SU-DHL-6 (cell line): Measurements from ENCODE around the gene SMAP2.

Experiments
- H2AFZ ChIP-seq: fragments of 200-600 bp; sonication (generic); 2 replicates; pipeline ENCODE4 v1.6.1; 2014; ENCODE audit warnings: low read depth, mild to moderate bottlenecking, moderate library complexity, mixed read lengths, antibody characterized with exemption, low read length; ENCODE audit not compliant: severe bottlenecking
- H3F3A ChIP-seq: fragments of 200-600 bp; shearing (Covaris generic); 2 replicates; pipeline ENCODE4 v1.6.0; 2016; ENCODE audit warnings: antibody characterized with exemption, mild to moderate bottlenecking; ENCODE audit not compliant: insufficient read depth
- H3K27ac ChIP-seq: fragments of 200-600 bp; sonication (generic); 2 replicates; pipeline ENCODE4 v1.5.1; 2016; ENCODE audit warnings: low read depth, mild to moderate bottlenecking, low read length, moderate library complexity, mixed read lengths
- H3K27me3 ChIP-seq: fragments of 200-600 bp; sonication (generic), shearing (Covaris generic); 2 replicates; pipeline ENCODE4 v1.6.0; 2014; ENCODE audit warnings: mild to moderate bottlenecking, low read length
- H3K36me3 ChIP-seq: fragments of 200-600 bp; sonication (generic); 2 replicates; pipeline ENCODE4 v1.6.1; 2014; ENCODE audit warnings: mild to moderate bottlenecking, low read length, mixed read lengths
- H3K4me2 ChIP-seq: fragments of 300-600, 200-600 bp; shearing (Covaris generic), sonication (generic); 2 replicates; pipeline ENCODE4 v1.6.0; 2014; ENCODE audit warnings: low read length, low read depth, mild to moderate bottlenecking; ENCODE audit not compliant: poor library complexity, severe bottlenecking
- H3K4me3 ChIP-seq: fragments of 200-600 bp; sonication (generic); 2 replicates; pipeline ENCODE4 v1.5.1; 2014; ENCODE audit warnings: antibody characterized with exemption, low read length, mild to moderate bottlenecking, mixed read lengths; ENCODE audit not compliant: insufficient read depth, poor library complexity, severe bottlenecking
- H3K79me2 ChIP-seq: fragments of 200-600 bp; sonication (generic); 2 replicates; pipeline ENCODE4 v1.6.1; 2014; ENCODE audit warnings: mild to moderate bottlenecking, low read length, moderate library complexity; ENCODE audit not compliant: insufficient read depth
- H3K9ac ChIP-seq: fragments of 200-600 bp; sonication (generic); 2 replicates; pipeline ENCODE4 v1.7.0; 2014; ENCODE audit warnings: mild to moderate bottlenecking, low read length
- H3K9me2 ChIP-seq: fragments of 200-600 bp; sonication (generic); replicated peaks from 2 replicates; pipeline ENCODE4 v1.6.1; 2014; ENCODE audit warnings: low read length; ENCODE audit not compliant: insufficient read depth
- H3K9me3 ChIP-seq: fragments of 200-600 bp; sonication (generic); 2 replicates; pipeline ENCODE4 v1.6.1; 2014; ENCODE audit warnings: low read length, mixed read lengths; ENCODE audit not compliant: insufficient read depth
- H4K20me1 ChIP-seq: fragments of 200-600 bp; sonication (generic); 2 replicates; pipeline ENCODE4 v1.6.1; 2014; ENCODE audit warnings: low read depth, mild to moderate bottlenecking, antibody characterized with exemption, low read length, moderate library complexity, mixed read lengths
- EZH2phosphoT487 ChIP-seq: fragments of 200-600 bp; sonication (generic), shearing (Covaris generic); conservative IDR thresholded peaks from 2 replicates; pipeline ENCODE4 v1.6.1; 2018; ENCODE audit warnings: mild to moderate bottlenecking, antibody characterized with exemption, low read length, moderate library complexity, mixed read lengths
- TF ChIP-seq, protein P1 (sequence below): fragments of 200-600 bp; sonication (generic); IDR thresholded peaks from one replicate; pipeline ENCODE4 v1.5.1; 2017; ENCODE audit warnings: antibody characterized with exemption, mild to moderate bottlenecking, low read length, moderate library complexity; ENCODE audit not compliant: insufficient read depth, poor library complexity, severe bottlenecking

Gene SMAP2

GRCh38 chr1:40384413-40384762, 10.9 kb downstream of the SMAP2 start:
- Histone ChIP-seq H3K79me2 (peaks cover 60% of the 10 kb centered on the region), H2AFZ (no peak overlapping the region), H4K20me1 (no peaks in the 10 kb centered on the region), H3K4me3 (no peak overlapping the region), H3K4me2 (peak overlapping the region; percentile 59), H3K9me3 (no peaks in the 10 kb centered on the region), H3F3A (peaks cover 33% of the 10 kb centered on the region), H3K9me2 (no peaks in the 10 kb centered on the region), H3K27ac (peak overlapping the region; percentile 92), H3K9ac (peak overlapping the region; percentile 29; the same call in 1 of the 2 replicates), H3K27me3 (no peaks in the 10 kb centered on the region), H3K36me3 (0 out of 2 replicates have a peak, but pooled peaks cover 3% of the 10 kb centered on the region)
- no peak for TF ChIP-seq EZH2phosphoT487
- TF ChIP-seq, protein P1, sequence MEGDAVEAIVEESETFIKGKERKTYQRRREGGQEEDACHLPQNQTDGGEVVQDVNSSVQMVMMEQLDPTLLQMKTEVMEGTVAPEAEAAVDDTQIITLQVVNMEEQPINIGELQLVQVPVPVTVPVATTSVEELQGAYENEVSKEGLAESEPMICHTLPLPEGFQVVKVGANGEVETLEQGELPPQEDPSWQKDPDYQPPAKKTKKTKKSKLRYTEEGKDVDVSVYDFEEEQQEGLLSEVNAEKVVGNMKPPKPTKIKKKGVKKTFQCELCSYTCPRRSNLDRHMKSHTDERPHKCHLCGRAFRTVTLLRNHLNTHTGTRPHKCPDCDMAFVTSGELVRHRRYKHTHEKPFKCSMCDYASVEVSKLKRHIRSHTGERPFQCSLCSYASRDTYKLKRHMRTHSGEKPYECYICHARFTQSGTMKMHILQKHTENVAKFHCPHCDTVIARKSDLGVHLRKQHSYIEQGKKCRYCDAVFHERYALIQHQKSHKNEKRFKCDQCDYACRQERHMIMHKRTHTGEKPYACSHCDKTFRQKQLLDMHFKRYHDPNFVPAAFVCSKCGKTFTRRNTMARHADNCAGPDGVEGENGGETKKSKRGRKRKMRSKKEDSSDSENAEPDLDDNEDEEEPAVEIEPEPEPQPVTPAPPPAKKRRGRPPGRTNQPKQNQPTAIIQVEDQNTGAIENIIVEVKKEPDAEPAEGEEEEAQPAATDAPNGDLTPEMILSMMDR = no peak

DNA sequence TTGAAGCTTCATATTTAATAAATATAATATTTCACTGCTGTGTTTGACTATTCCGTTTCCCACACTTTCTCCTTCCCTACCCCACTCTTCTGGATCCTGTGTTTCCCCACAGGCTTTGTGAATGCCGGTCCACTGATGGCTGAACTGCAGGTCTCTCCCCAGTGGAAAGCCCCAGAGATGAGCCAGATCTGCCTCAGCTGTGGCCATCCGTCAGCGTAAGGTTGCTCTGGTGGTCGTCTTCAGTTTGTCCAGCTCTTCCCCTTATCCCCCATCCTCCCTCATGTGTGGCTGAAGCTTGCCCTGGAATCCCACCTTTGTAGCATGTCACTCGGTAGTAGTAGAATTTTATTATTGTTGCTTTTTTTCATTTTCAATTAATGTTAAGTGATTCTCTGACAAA, 11.4 kb downstream of the SMAP2 start:
- Histone ChIP-seq H3F3A (peaks cover 33% of the 10 kb centered on the region), H3K79me2 (peaks cover 60% of the 10 kb centered on the region), H3K9ac (peak overlapping the region; percentile 29), H3K27ac (peak overlapping the region; percentile 92), H4K20me1 (no peaks in the 10 kb centered on the region), H3K36me3 (0 out of 2 replicates have a peak, but pooled peaks cover 3% of the 10 kb centered on the region), H3K4me3 (peak overlapping the region; percentile 12), H3K9me3 (no peaks in the 10 kb centered on the region), H2AFZ (no peak overlapping the region), H3K4me2 (peak overlapping the region; percentile 59), H3K27me3 (no peaks in the 10 kb centered on the region), H3K9me2 (no peaks in the 10 kb centered on the region)
- TF ChIP-seq, protein P1 = no peak
- TF ChIP-seq EZH2phosphoT487 = no peak

- peak overlapping the region; percentile 40 for H3K9ac ChIP-seq
- no peaks in the 10 kb centered on the region for H4K20me1 ChIP-seq
- peaks cover 53% of the 10 kb centered on the region for H3K79me2 ChIP-seq
- no peak overlapping the region for H2AFZ ChIP-seq
- H3K4me3 ChIP-seq = peak overlapping the region; percentile 13
- H3K27ac ChIP-seq = peak overlapping the region; percentile 92
- peaks cover 33% of the 10 kb centered on the region for H3F3A ChIP-seq
- H3K9me2 ChIP-seq = no peaks in the 10 kb centered on the region
- H3K27me3 ChIP-seq = no peaks in the 10 kb centered on the region
- H3K4me2 ChIP-seq = peak overlapping the region; percentile 59
- no peaks in the 10 kb centered on the region for H3K9me3 ChIP-seq
- H3K36me3 ChIP-seq = 0 out of 2 replicates have a peak, but pooled peaks cover 3% of the 10 kb centered on the region
- TF ChIP-seq, protein P1 = no peak
- no peak for TF ChIP-seq EZH2phosphoT487
Measured at GRCh38 chr1:40385437-40386358, 12.2 kb downstream of the SMAP2 start.
